Neuronal stem cell (in vitro differentiated cells): ENCODE results near the gene DRP2. TPM values are rescaled to one million over a fixed set of nuclear protein-coding genes. Genes with fewer than 3 reads are reported as not detected.
"Not testable (repeated sequence)": the region's sequence is repeated elsewhere in the genome, so short reads cannot be mapped to it uniquely, and the experiment has no call there.

Experiments used
- DNase-seq: peaks from one replicate; pipeline ENCODE4 v3.0.0-alpha.2; 2013; ENCODE audit warnings: low spot score
- H2AFZ ChIP-seq: one replicate; pipeline ENCODE4 v1.6.1; 2013; ENCODE audit warnings: mild to moderate bottlenecking, low read length, inconsistent platforms
- H2AK5ac ChIP-seq: 2 replicates; pipeline ENCODE4 v1.6.1; 2013; ENCODE audit warnings: low read depth, mild to moderate bottlenecking, inconsistent platforms, low read length, moderate library complexity, mixed read lengths
- H2BK120ac ChIP-seq: 2 replicates; pipeline ENCODE4 v1.6.1; 2013; ENCODE audit warnings: low read depth, mild to moderate bottlenecking, inconsistent platforms, low read length, moderate library complexity, mixed read lengths
- H2BK12ac ChIP-seq: one replicate; pipeline ENCODE4 v1.6.1; 2013; ENCODE audit warnings: low read length, inconsistent platforms
- H2BK15ac ChIP-seq: 2 replicates; pipeline ENCODE4 v1.6.1; 2013; ENCODE audit warnings: mild to moderate bottlenecking, low read length, inconsistent platforms, mixed read lengths
- H2BK5ac ChIP-seq: one replicate; pipeline ENCODE4 v1.6.1; 2013; ENCODE audit warnings: inconsistent platforms, mild to moderate bottlenecking, low read length, moderate library complexity
- H3K14ac ChIP-seq: one replicate; pipeline ENCODE4 v1.6.1; 2013; ENCODE audit warnings: low read length, inconsistent platforms
- H3K18ac ChIP-seq: 2 replicates; pipeline ENCODE4 v1.6.1; 2013; ENCODE audit warnings: low read length, inconsistent platforms
- H3K23ac ChIP-seq: 2 replicates; pipeline ENCODE4 v1.6.1; 2013; ENCODE audit warnings: low read depth, mild to moderate bottlenecking, mixed read lengths, low read length, inconsistent platforms; ENCODE audit not compliant: poor library complexity
- H3K27ac ChIP-seq: replicated peaks from 3 replicates; pipeline ENCODE4 v1.5.1; 2013; ENCODE audit warnings: low read length, inconsistent platforms
- H3K27me3 ChIP-seq, 3 experiments: 2 replicates each; pipeline ENCODE4 v1.6.1; 2013; ENCODE audit warnings: low read length in 3 of 3, mild to moderate bottlenecking in 2 of 3, inconsistent platforms in 1 of 3, low read depth in 1 of 3, mixed read lengths in 1 of 3, moderate library complexity in 1 of 3; ENCODE audit not compliant: control insufficient read depth in 3 of 3, insufficient read depth in 3 of 3
- H3K36me3 ChIP-seq, 2 donors: replicated peaks in 1 of 2; 2 replicates each; pipeline ENCODE4 v1.6.1; 2013; ENCODE audit warnings: low read length in 2 of 2; ENCODE audit not compliant: control insufficient read depth in 2 of 2, insufficient read depth in 2 of 2
- H3K4ac ChIP-seq: 2 replicates; pipeline ENCODE4 v1.6.1; 2013; ENCODE audit warnings: inconsistent platforms, mild to moderate bottlenecking, low read length, moderate library complexity
- H3K4me1 ChIP-seq, 2 donors: 1 replicate in 1 of 2; 2 replicates in 1 of 2; pipeline ENCODE4 v1.6.1; 2013; ENCODE audit warnings: low read length in 2 of 2, low read depth in 1 of 2; ENCODE audit not compliant: control insufficient read depth in 2 of 2, insufficient read depth in 1 of 2
- H3K4me2 ChIP-seq: one replicate; pipeline ENCODE4 v1.6.1; 2013; ENCODE audit warnings: mild to moderate bottlenecking, low read length, inconsistent platforms; ENCODE audit not compliant: insufficient read depth, poor library complexity, severe bottlenecking
- H3K4me3 ChIP-seq, 2 donors: 2 replicates each; pipeline ENCODE4 v1.5.1; 2013; ENCODE audit warnings: low read length in 2 of 2, mild to moderate bottlenecking in 2 of 2, inconsistent platforms in 1 of 2, moderate library complexity in 1 of 2
- H3K79me1 ChIP-seq: one replicate; pipeline ENCODE4 v1.6.1; 2013; ENCODE audit warnings: low read depth, mild to moderate bottlenecking, inconsistent platforms, low read length, moderate library complexity
- H3K9ac ChIP-seq: one replicate; pipeline ENCODE4 v1.6.1; 2013; ENCODE audit warnings: mild to moderate bottlenecking, low read depth, low read length, inconsistent platforms; ENCODE audit not compliant: poor library complexity
- H3K9me3 ChIP-seq, 2 donors: replicated peaks in 1 of 2; 2 replicates each; pipeline versions ENCODE3 to v1.6.1; 2013; ENCODE audit warnings: low read length in 2 of 2, mild to moderate bottlenecking in 2 of 2, inconsistent platforms in 1 of 2, low read depth in 1 of 2, mixed read lengths in 1 of 2, moderate library complexity in 1 of 2; ENCODE audit not compliant: control insufficient read depth in 2 of 2, insufficient read depth in 1 of 2
- H4K8ac ChIP-seq: one replicate; pipeline ENCODE4 v1.6.1; 2013; ENCODE audit warnings: low read depth, mild to moderate bottlenecking, inconsistent platforms, low read length, moderate library complexity
- H4K91ac ChIP-seq: one replicate; pipeline ENCODE4 v1.6.1; 2013; ENCODE audit warnings: low read length, low read depth, mild to moderate bottlenecking, inconsistent platforms; ENCODE audit not compliant: poor library complexity
- WGBS, 2 donors: extraction: QIAGEN DNeasy Blood & Tissue Kit; methylation state at CpG; one replicate each; pipeline ENCODE4 v1.1.7; 2013; ENCODE audit warnings: missing lambda C conversion rate in 2 of 2, mixed read lengths in 1 of 2; ENCODE audit not compliant: insufficient read length in 2 of 2, insufficient replicate concordance in 1 of 2; ENCODE audit errors: extremely low coverage in 2 of 2; 5-methylcytosine and 5-hydroxymethylcytosine counted together
- small RNA-seq: library from polyadenylated mRNA; stranded (forward); fragments of <200 nt; extraction: miRNeasy Mini kit (QIAGEN cat#:217004); gene quantifications from one replicate; pipeline ENCODE3, GENCODE V24; 2013; ENCODE audit not compliant: insufficient read depth

DRP2 gene

DNA sequence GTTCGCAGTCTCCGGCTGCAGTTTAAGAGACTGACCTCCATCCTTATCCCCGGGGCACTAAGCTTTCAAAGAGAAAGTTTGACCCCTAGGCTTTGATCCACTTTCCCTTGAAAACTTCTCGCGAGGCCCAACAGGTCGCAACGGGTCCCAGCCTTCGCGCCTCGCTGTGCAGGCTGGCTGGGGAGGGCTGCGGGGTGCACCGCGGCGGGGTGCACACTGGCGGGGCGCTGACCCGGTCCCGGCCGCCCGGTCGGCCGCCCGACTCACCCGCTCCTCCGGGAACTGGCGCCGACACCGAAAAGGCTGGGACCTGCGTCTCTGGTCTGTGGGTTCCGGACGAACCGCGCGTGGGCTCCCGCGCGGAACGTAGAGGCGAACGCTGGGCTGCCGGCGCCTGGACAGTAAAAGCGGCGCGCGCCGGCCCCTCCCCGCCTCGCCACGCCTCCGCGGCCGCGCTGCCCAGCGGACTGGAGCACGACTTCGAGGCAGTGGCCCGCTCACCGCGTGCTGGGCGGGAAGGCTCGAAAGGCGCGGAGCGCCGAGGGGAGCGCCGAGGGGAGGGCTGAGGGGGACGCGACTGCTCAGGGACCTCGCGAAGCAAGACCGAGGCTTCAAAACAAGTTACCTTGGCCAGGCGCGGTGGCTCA, 71.5 kb downstream of the DRP2 start, which contains the start of gene TAF7L:
Gene TAF7L (minus strand): TSS at position 378 of the 647 bp plus-strand sequence. CDS start 3,791 bp downstream, outside the sequence.
- H3K18ac ChIP-seq = no peak within 1 kb of the TSS
- H3K36me3 ChIP-seq = no peaks in the 10 kb centered on the region
- no peak within 1 kb of the TSS for H2AK5ac ChIP-seq
- DNase-seq = no peak
- no peak within 1 kb of the TSS for H3K14ac ChIP-seq
- H2BK12ac ChIP-seq = no peak within 1 kb of the TSS
- H2AFZ ChIP-seq = no peak within 1 kb of the TSS
- H4K91ac ChIP-seq = no peak within 1 kb of the TSS
- no peaks in the 10 kb centered on the region for H3K9me3 ChIP-seq
- no peak within 1 kb of the TSS for H2BK15ac ChIP-seq
- H3K4me1 ChIP-seq = no peaks in the 10 kb centered on the region
- no peak within 1 kb of the TSS for H3K9ac ChIP-seq
- H2BK5ac ChIP-seq = no peak within 1 kb of the TSS
- H3K4ac ChIP-seq = no peak within 1 kb of the TSS
- no peak within 1 kb of the TSS for H3K4me3 ChIP-seq
- no peak within 1 kb of the TSS for H2BK120ac ChIP-seq
- no peak within 1 kb of the TSS for H4K8ac ChIP-seq
- WGBS, 2 donors = no CpG with 5 or more reads among the region's 75 CpGs
- no peak within 1 kb of the TSS for H3K27ac ChIP-seq
- no peaks in the 10 kb centered on the region for H3K27me3 ChIP-seq
- no peaks in the 10 kb centered on the region for H3K79me1 ChIP-seq
- H3K23ac ChIP-seq = no peak within 1 kb of the TSS
- H3K4me2 ChIP-seq = no peak within 1 kb of the TSS

DNA sequence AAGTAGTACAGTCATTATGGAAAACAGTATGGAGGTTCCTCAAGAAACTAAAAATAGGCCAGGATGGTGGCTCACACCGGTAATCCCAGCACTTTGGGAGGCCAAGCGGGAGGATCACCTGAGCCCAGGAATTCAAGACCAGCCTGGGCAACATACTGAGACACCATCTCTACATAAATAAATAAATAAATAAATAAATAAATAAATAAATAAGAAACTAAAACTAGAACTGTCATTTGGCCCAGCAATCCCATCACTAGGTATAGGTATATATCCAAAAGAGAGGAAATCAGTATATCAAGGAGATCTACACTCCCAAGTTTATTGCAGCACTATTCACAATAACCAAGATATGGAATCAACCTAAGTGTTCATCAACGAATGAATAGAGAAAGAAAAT, 76.0 kb downstream of the DRP2 start:
- not testable (repeated sequence) for H4K8ac ChIP-seq, H3K4me3 ChIP-seq, DNase-seq, H2BK5ac ChIP-seq, H3K27me3 ChIP-seq, H3K9ac ChIP-seq, H2AFZ ChIP-seq, H2AK5ac ChIP-seq, H3K4me1 ChIP-seq, H2BK15ac ChIP-seq, H3K23ac ChIP-seq, H3K4me2 ChIP-seq, H3K79me1 ChIP-seq, H2BK12ac ChIP-seq, H3K4ac ChIP-seq, H2BK120ac ChIP-seq, H3K9me3 ChIP-seq, H3K14ac ChIP-seq, H3K36me3 ChIP-seq, H3K27ac ChIP-seq, H4K91ac ChIP-seq, H3K18ac ChIP-seq
- WGBS, 2 donors = no CpG with 5 or more reads among the region's 3 CpGs

DNA sequence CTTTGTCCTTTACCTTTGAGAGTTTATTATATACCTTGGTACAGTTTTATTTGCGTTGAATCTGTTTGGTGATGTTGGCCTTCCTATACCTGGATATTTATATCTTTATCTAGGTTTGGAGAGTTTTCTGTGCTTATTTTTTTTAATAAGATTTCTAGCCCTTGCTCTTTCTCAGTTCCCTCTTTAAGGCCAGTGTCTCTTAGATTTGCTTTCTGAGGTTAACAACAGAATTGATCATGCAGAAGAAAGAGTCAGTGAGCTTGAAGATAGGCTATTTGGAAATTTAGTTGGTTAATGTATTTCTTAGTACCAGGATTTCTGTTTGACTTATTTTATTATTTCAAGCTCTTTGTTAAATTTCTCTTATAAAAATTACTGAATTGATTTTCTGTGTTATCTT, 84.2 kb downstream of the DRP2 start:
- no peak overlapping the region for H3K18ac ChIP-seq
- no peak overlapping the region for H3K9ac ChIP-seq
- no peak for DNase-seq
- H4K8ac ChIP-seq = no peak overlapping the region
- no peak overlapping the region for H3K4me2 ChIP-seq
- no peak overlapping the region for H4K91ac ChIP-seq
- H2BK12ac ChIP-seq = no peak overlapping the region
- no peak overlapping the region for H2AK5ac ChIP-seq
- no peaks in the 10 kb centered on the region for H3K9me3 ChIP-seq
- H2AFZ ChIP-seq = no peak overlapping the region
- no peak overlapping the region for H3K27ac ChIP-seq
- H3K14ac ChIP-seq = no peak overlapping the region
- no peaks in the 10 kb centered on the region for H3K36me3 ChIP-seq
- H3K4ac ChIP-seq = no peak overlapping the region
- no CpG with 5 or more reads among the region's 1 CpG for WGBS, 2 donors
- H2BK5ac ChIP-seq = no peak overlapping the region
- no peak overlapping the region for H2BK15ac ChIP-seq
- no peaks in the 10 kb centered on the region for H3K4me1 ChIP-seq
- H3K27me3 ChIP-seq = no peaks in the 10 kb centered on the region
- H3K4me3 ChIP-seq = no peak overlapping the region
- H3K79me1 ChIP-seq = no peaks in the 10 kb centered on the region
- no peak overlapping the region for H2BK120ac ChIP-seq
- no peak overlapping the region for H3K23ac ChIP-seq

Small RNA genes within 50 kb of the gene (small RNA-seq; reads per million reads assigned to genes)
- gene Z70280.1 = not detected
